SKM-1 (cell line): ENCODE measurements around the gene KCNK16.

Source experiments
- DNase-seq: peaks from one replicate; lab custom pipeline; 2025; ENCODE audit not compliant: unreplicated experiment; lab: John Stamatoyannopoulos, UW

KCNK16 gene

GRCh38 chr6:39322306-39322850 lies at the start of gene KCNK16:
Gene KCNK16 (minus strand): TSS chr6:39322702. CDS start chr6:39322540, 162 bp downstream.
- no peak for DNase-seq

- DNase-seq: no peak
These were observed 47.9 kb upstream of the KCNK16 start for GRCh38 chr6:39370390-39370789.

GRCh38 chr6:39369987-39370386 lies 47.5 kb upstream of the KCNK16 start:
- no peak for DNase-seq

GRCh38 chr6:39367700-39368099 lies 45.2 kb upstream of the KCNK16 start:
- no peak for DNase-seq

- no peak for DNase-seq
These were observed 44.6 kb upstream of the KCNK16 start for GRCh38 chr6:39366931-39367618.

- DNase-seq: no peak
These were observed 43.0 kb upstream of the KCNK16 start for GRCh38 chr6:39365281-39366074.

GRCh38 chr6:39363280-39363679 lies 40.8 kb upstream of the KCNK16 start:
- no peak for DNase-seq

GRCh38 chr6:39362487-39362865 lies 40.0 kb upstream of the KCNK16 start:
- peak; percentile 33 for DNase-seq

- peak; percentile 71 for DNase-seq
These were observed 39.4 kb upstream of the KCNK16 start for GRCh38 chr6:39361657-39362486.

- no peak for DNase-seq
These were observed 37.9 kb upstream of the KCNK16 start for GRCh38 chr6:39360378-39360777.

GRCh38 chr6:39357998-39358686 lies 35.6 kb upstream of the KCNK16 start:
- DNase-seq: no peak

GRCh38 chr6:39353698-39354315 lies 31.3 kb upstream of the KCNK16 start:
- no peak for DNase-seq

GRCh38 chr6:39350723-39351505 lies 28.4 kb upstream of the KCNK16 start:
- no peak for DNase-seq

- no peak for DNase-seq
These were observed 26.2 kb upstream of the KCNK16 start for GRCh38 chr6:39348740-39349139.

- DNase-seq: peak; percentile 24
These were observed 25.5 kb upstream of the KCNK16 start for GRCh38 chr6:39347906-39348585.

- DNase-seq: no peak
These were observed 24.7 kb upstream of the KCNK16 start for GRCh38 chr6:39347206-39347605.

- no peak for DNase-seq
These were observed 22.3 kb upstream of the KCNK16 start for GRCh38 chr6:39344821-39345280.

GRCh38 chr6:39343396-39343870 lies 20.9 kb upstream of the KCNK16 start:
- no peak for DNase-seq
